A673 (cell line): Measurements from ENCODE around the gene PLEKHA3.

ENCODE experiments used
- EZH2 ChIP-seq: fragments of 200-600 bp; sonication (generic); IDR thresholded peaks from 2 replicates; pipeline ENCODE4 v1.6.1; 2017; ENCODE audit warnings: borderline replicate concordance, low read depth, mild to moderate bottlenecking, mixed read lengths, antibody characterized with exemption, low read length; ENCODE audit not compliant: poor library complexity, severe bottlenecking
- TF ChIP-seq, protein P1 (sequence below): fragments of 300-800, 200-600 bp; sonication (generic); conservative IDR thresholded peaks from 2 replicates; pipeline ENCODE4 v1.5.1; 2017; ENCODE audit warnings: low read depth, mild to moderate bottlenecking, antibody characterized with exemption, low read length, moderate library complexity, mixed read lengths

DNA sequence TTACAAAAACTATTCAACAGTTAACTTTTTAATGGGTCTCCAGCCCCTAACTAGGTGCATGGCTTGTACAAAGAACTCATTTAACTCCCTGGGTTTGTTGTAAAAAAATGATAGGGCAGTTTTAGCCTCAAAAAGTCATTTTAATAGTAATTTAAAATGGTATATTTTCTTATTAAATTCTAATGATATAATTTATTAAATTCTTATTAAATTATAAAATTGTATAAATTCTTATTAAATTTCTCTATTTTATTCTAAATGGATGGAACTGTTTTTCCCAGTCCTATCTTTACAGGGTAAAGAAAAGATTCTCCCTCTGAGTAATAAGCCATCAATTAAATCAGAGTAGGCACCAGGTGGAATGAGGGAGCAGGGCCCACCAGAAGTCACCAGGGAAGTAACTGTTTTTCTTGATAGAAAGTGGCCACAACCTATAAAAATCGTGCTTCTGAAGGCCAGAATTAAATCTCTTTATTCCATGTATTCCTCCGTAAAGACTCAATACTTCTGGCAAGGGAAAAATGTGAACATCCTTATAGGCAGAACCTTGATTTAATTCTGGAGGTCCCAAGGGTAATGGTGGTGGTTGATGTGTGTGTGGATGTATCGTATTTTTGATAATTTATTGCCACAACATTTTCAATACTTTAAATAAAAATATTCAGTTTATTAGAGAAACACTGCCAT, 2.7 kb upstream of the PLEKHA3 start:
- TF ChIP-seq, protein P1, sequence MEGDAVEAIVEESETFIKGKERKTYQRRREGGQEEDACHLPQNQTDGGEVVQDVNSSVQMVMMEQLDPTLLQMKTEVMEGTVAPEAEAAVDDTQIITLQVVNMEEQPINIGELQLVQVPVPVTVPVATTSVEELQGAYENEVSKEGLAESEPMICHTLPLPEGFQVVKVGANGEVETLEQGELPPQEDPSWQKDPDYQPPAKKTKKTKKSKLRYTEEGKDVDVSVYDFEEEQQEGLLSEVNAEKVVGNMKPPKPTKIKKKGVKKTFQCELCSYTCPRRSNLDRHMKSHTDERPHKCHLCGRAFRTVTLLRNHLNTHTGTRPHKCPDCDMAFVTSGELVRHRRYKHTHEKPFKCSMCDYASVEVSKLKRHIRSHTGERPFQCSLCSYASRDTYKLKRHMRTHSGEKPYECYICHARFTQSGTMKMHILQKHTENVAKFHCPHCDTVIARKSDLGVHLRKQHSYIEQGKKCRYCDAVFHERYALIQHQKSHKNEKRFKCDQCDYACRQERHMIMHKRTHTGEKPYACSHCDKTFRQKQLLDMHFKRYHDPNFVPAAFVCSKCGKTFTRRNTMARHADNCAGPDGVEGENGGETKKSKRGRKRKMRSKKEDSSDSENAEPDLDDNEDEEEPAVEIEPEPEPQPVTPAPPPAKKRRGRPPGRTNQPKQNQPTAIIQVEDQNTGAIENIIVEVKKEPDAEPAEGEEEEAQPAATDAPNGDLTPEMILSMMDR: no peak
- TF ChIP-seq EZH2: no peak
